OCI-LY7 (cell line): ENCODE data around the gene FLNC. TPM values are rescaled to one million over a fixed set of nuclear protein-coding genes. Genes with fewer than 3 reads are reported as not detected.

ENCODE experiments used
- BruUV-seq: library from RNA; stranded (reverse); fragments of 400-500 nt; replicated peaks from 2 replicates; lab custom pipeline; 2021; lab: Mats Ljungman, UMichigan
- CTCF ChIA-PET: fragments of 300-600 bp; sonication (Branson Sonifier 250); formaldehyde crosslinking; loops from one replicate; lab custom pipeline; 2022; ENCODE audit warnings: antibody characterized with exemption; ENCODE audit not compliant: unreplicated experiment; lab: Charles Lee
- POLR2A ChIA-PET: fragments of 300-600 bp; sonication (Branson Sonifier 250); formaldehyde crosslinking; loops from one replicate; lab custom pipeline; 2022; ENCODE audit warnings: antibody characterized with exemption; lab: Charles Lee
- DNase-seq: peaks from one replicate; pipeline ENCODE4 v3.0.0-alpha.2; 2015; ENCODE audit warnings: low spot score
- H2AFZ ChIP-seq: fragments of 200-600 bp; sonication (generic), shearing (Covaris generic); 2 replicates; pipeline ENCODE4 v1.6.1; 2014; ENCODE audit warnings: mild to moderate bottlenecking, antibody characterized with exemption, low read length, moderate library complexity
- H3K27ac ChIP-seq: fragments of 200-600 bp; sonication (generic); 2 replicates; pipeline ENCODE4 v1.5.1; 2014; ENCODE audit warnings: mixed run types, low read depth, mild to moderate bottlenecking, moderate library complexity, low read length, inconsistent platforms; ENCODE audit not compliant: poor library complexity, severe bottlenecking
- H3K36me3 ChIP-seq: fragments of 200-600 bp; sonication (generic); 2 replicates; pipeline ENCODE4 v1.6.1; 2014; ENCODE audit warnings: mild to moderate bottlenecking, antibody characterized with exemption, low read length, moderate library complexity, mixed read lengths; ENCODE audit not compliant: insufficient read depth
- H3K4me1 ChIP-seq: fragments of 200-600 bp; sonication (generic); 2 replicates; pipeline ENCODE4 v1.5.1; 2014; ENCODE audit warnings: mild to moderate bottlenecking, low read length; ENCODE audit not compliant: insufficient read depth, poor library complexity, severe bottlenecking
- H3K4me2 ChIP-seq: fragments of 200-600 bp; sonication (generic); 2 replicates; pipeline ENCODE4 v1.6.1; 2014; ENCODE audit warnings: mild to moderate bottlenecking, low read length
- H3K4me3 ChIP-seq: fragments of 200-600 bp; sonication (generic); 2 replicates; pipeline ENCODE4 v1.5.1; 2014; ENCODE audit warnings: mild to moderate bottlenecking, low read depth, low read length; ENCODE audit not compliant: poor library complexity, severe bottlenecking
- H3K79me2 ChIP-seq: fragments of 200-600 bp; sonication (generic); 2 replicates; pipeline ENCODE4 v1.6.1; 2016; ENCODE audit warnings: low read depth, mild to moderate bottlenecking, low read length, moderate library complexity, mixed read lengths; ENCODE audit not compliant: insufficient read depth
- H3K9me2 ChIP-seq: fragments of 200-600 bp; sonication (generic); 2 replicates; pipeline ENCODE4 v1.6.1; 2016; ENCODE audit warnings: mild to moderate bottlenecking, low read length, mixed read lengths; ENCODE audit not compliant: insufficient read depth
- H3K9me3 ChIP-seq: fragments of 200-600 bp; sonication (generic); 2 replicates; pipeline ENCODE4 v1.6.1; 2014; ENCODE audit warnings: mild to moderate bottlenecking, mixed run types, low read length, mixed read lengths
- H4K20me1 ChIP-seq: fragments of 200-600 bp; sonication (generic); 2 replicates; pipeline ENCODE4 v1.6.1; 2014; ENCODE audit warnings: mild to moderate bottlenecking, antibody characterized with exemption, low read length, moderate library complexity, mixed read lengths; ENCODE audit not compliant: insufficient read depth
- CTCF ChIP-seq: fragments of 200-600 bp; sonication (generic); conservative IDR thresholded peaks from 2 replicates; pipeline ENCODE4 v1.5.1; 2014; ENCODE audit warnings: mild to moderate bottlenecking, antibody characterized with exemption, low read length, moderate library complexity, mixed read lengths
- EZH2phosphoT487 ChIP-seq: fragments of 200-600 bp; sonication (generic); IDR thresholded peaks from 2 replicates; pipeline ENCODE4 v1.6.1; 2018; ENCODE audit warnings: low read depth, borderline replicate concordance, mild to moderate bottlenecking, mixed run types, antibody characterized with exemption, low read length, moderate library complexity, mixed read lengths
- intact Hi-C: fragments of 100-400 bp; cut with micrococcal nuclease; formaldehyde crosslinking; loops from one replicate; pipeline ENCODE4 v1.10.0; 2022; ENCODE audit not compliant: unreplicated experiment
- total RNA-seq, 2 experiments: library from RNA; depleted of rRNA in 1 of 2; stranded (reverse); fragments of >200 nt in 1 of 2; shearing (Covaris generic) in 1 of 2; gene quantifications; 2 replicates each; pipeline ENCODE4 v1.2.3, GENCODE V29; 2014 to 2022

The FLNC gene
- total RNA-seq, 2 experiments from 2014 or later: 0.03 to 0.06 TPM

DNA sequence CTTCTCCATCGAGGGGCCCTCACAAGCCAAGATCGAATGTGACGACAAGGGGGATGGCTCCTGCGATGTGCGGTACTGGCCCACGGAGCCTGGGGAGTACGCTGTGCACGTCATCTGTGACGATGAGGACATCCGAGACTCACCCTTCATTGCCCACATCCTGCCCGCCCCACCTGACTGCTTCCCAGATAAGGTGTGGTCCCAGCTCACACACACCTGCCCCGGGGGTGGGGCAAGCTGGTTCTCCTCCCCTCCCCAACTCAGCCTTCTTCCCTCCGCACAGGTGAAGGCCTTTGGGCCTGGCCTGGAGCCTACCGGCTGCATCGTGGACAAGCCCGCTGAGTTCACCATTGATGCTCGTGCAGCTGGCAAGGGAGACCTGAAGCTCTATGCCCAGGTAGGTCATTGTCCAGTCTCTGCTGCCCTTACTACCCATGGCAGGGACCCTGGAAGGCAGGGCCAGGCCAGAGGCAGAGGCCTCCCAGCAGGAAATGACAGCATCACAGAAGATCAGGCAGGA, 11.0 kb downstream of the FLNC start:
- Histone ChIP-seq H3K4me1 (peaks cover 3% of the 10 kb centered on the region), H3K4me2 (no peak overlapping the region), H3K4me3 (no peak overlapping the region), H3K79me2 (no peaks in the 10 kb centered on the region), H4K20me1 (no peaks in the 10 kb centered on the region), H2AFZ (no peak overlapping the region), H3K9me2 (no peaks in the 10 kb centered on the region), H3K36me3 (no peaks in the 10 kb centered on the region), H3K9me3 (no peaks in the 10 kb centered on the region), H3K27ac (no peak overlapping the region)
- ChIA-PET POLR2A (no interaction called here), CTCF (interaction anchor here (0.6 to 0.7 kb wide), 2 partner anchors 161 to 250 kb away, joined by 3 read pairs; no protein-coding TSS in a partner anchor)
- intact Hi-C loops: loop anchor here (5.0 kb wide), 1 partner anchor 371 kb away; no protein-coding TSS in a partner anchor
- TF ChIP-seq CTCF: no peak
- TF ChIP-seq EZH2phosphoT487: no peak
- BruUV-seq: no TSS peak
- no peak for DNase-seq

GRCh38 chr7:128841921-128842673, 11.9 kb downstream of the FLNC start:
- POLR2A ChIA-PET: interaction anchor here (0.5 kb wide), 1 partner anchor 335 kb away, joined by 5 read pairs; no protein-coding TSS in a partner anchor
- DNase-seq: peak; percentile 66
- no peak overlapping the region for H2AFZ ChIP-seq
- H3K9me2 ChIP-seq: no peaks in the 10 kb centered on the region
- H4K20me1 ChIP-seq: no peaks in the 10 kb centered on the region
- no peak overlapping the region for H3K27ac ChIP-seq
- no peaks in the 10 kb centered on the region for H3K36me3 ChIP-seq
- H3K4me1 ChIP-seq: peaks cover 3% of the 10 kb centered on the region
- no peak overlapping the region for H3K4me3 ChIP-seq
- H3K79me2 ChIP-seq: no peaks in the 10 kb centered on the region
- H3K9me3 ChIP-seq: no peaks in the 10 kb centered on the region
- intact Hi-C loops: loop anchor here (1.0 to 5.0 kb wide), 3 partner anchors 41 to 370 kb away; no protein-coding TSS in a partner anchor
- CTCF ChIA-PET: interaction anchor here (0.6 to 0.7 kb wide), 2 partner anchors 20 to 249 kb away, joined by 3 read pairs; partner anchors contain the start of gene ATP6V1F
- BruUV-seq: no TSS peak
- no peak overlapping the region for H3K4me2 ChIP-seq
- TF ChIP-seq CTCF: peak; percentile 92
- TF ChIP-seq EZH2phosphoT487: no peak
